ENCODE data around the gene SERPINB13. TPM values are rescaled to one million over a fixed set of nuclear protein-coding genes. Genes with fewer than 3 reads are reported as not detected.

SERPINB13 gene
- polyA plus RNA-seq, 1 donor (not counting 4 experiments of a cell fraction or from before 2014, with no cell fraction given) = 44.6 TPM

DNA sequence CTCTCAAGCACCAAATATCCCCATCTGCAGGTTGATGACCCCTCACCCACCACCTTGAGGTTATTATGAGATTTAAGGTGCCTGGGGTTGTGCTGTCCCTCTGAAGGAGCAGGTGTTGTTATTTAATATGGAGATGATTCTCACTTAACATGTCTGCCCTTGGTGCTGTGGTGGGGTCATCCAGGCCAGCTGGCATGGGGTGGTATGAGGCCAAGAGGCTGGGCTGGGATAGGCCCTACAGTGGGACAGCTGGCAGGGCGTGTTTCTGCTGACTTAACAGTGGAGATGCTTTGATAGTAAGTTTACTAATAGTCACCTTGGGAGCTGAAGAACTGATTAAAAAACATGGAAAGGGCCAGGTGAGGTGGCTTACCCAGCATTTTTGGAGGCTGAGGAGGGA lies 22.6 kb upstream of the SERPINB13 start:
- dilution Hi-C loops (cut with MboI; ENCODE audit: extremely low pct_ligation_motif_present, low sequenced_read_pairs) = no loop called here
- H3K9me3 ChIP-seq (ENCODE audit: control insufficient read depth, low read depth, low read length) = no peaks in the 10 kb centered on the region
- H4K20me1 ChIP-seq (ENCODE audit: control insufficient read depth, extremely low read depth, insufficient read depth, low read length) = no peaks in the 10 kb centered on the region
- no peak overlapping the region for H3K9ac ChIP-seq (ENCODE audit: control insufficient read depth, extremely low read depth, insufficient read depth, low read length)
- no peaks in the 10 kb centered on the region for H3K36me3 ChIP-seq (ENCODE audit: control insufficient read depth in 2 of 2, extremely low read depth in 1 of 2, insufficient read depth in 2 of 2, low read length in 2 of 2)
- H3K27me3 ChIP-seq (ENCODE audit: control insufficient read depth, extremely low read depth, insufficient read depth, low read length) = no peaks in the 10 kb centered on the region
- H2AFZ ChIP-seq (ENCODE audit: control insufficient read depth, low read length) = no peak overlapping the region
- TF ChIP-seq CTCF (optimal IDR thresholded peaks at IDR 0.05 in 1 of 3, IDR thresholded peaks at IDR 0.05 in 1 of 3, conservative IDR thresholded peaks at IDR 0.05 in 1 of 3; ENCODE audit: extremely low read depth in 1 of 3, insufficient read depth in 2 of 3, low read length in 3 of 3) (no peak), EZH2 (IDR thresholded peaks at IDR 0.05; ENCODE audit: low read length) (no peak)
- no peak overlapping the region for H3K4me3 ChIP-seq (ENCODE audit: control insufficient read depth in 2 of 3, extremely low read depth in 1 of 3, insufficient read depth in 2 of 3, low read depth in 1 of 3, low read length in 3 of 3)
- no peaks in the 10 kb centered on the region for H3K9me1 ChIP-seq (ENCODE audit: control insufficient read depth, extremely low read depth, insufficient read depth, low read length)
- H3K4me2 ChIP-seq (ENCODE audit: control insufficient read depth, extremely low read depth, insufficient read depth, low read depth, low read length) = no peak overlapping the region
- no peak overlapping the region for H3K27ac ChIP-seq (ENCODE audit: control insufficient read depth, insufficient read depth, low read length)
- no peak for DNase-seq (ENCODE audit: low read depth, low spot score)
- no peak for FAIRE-seq
- no peaks in the 10 kb centered on the region for H3K4me1 ChIP-seq (ENCODE audit: control insufficient read depth, extremely low read depth, insufficient read depth, low read length)
- no peaks in the 10 kb centered on the region for H3K79me2 ChIP-seq (ENCODE audit: control insufficient read depth, insufficient read depth, low read length)

DNA sequence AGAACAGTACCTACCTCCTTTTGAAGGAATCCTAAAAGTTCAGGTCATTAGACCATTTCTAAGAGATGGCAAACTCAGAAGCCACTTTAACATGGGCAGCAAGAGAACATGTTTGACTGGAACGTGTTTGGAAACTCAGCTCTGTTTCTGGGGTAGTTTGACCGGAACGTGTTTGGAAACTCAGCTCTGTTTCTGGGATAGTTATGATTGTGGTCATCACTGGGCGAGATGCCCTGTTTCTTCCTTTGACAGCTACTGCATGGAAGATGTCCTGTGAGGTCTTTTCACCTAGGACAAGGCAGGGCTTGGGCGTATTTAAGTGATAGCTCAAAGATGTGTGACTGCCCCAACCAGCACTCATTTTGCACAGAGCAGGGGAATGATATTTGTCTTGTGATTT lies 19.9 kb upstream of the SERPINB13 start:
- DNase-seq (ENCODE audit: low read depth, low spot score) (no peak), FAIRE-seq (no peak)
- Histone ChIP-seq H4K20me1 (ENCODE audit: control insufficient read depth, extremely low read depth, insufficient read depth, low read length) (no peaks in the 10 kb centered on the region), H3K4me1 (ENCODE audit: control insufficient read depth, extremely low read depth, insufficient read depth, low read length) (peaks cover 14% of the 10 kb centered on the region), H3K9me3 (ENCODE audit: control insufficient read depth, low read depth, low read length) (no peaks in the 10 kb centered on the region), H3K27me3 (ENCODE audit: control insufficient read depth, extremely low read depth, insufficient read depth, low read length) (no peaks in the 10 kb centered on the region), H2AFZ (ENCODE audit: control insufficient read depth, low read length) (no peak overlapping the region), H3K4me2 (ENCODE audit: control insufficient read depth, extremely low read depth, insufficient read depth, low read depth, low read length) (no peak overlapping the region), H3K9ac (ENCODE audit: control insufficient read depth, extremely low read depth, insufficient read depth, low read length) (no peak overlapping the region), H3K36me3 (ENCODE audit: control insufficient read depth in 2 of 2, extremely low read depth in 1 of 2, insufficient read depth in 2 of 2, low read length in 2 of 2) (no peaks in the 10 kb centered on the region), H3K9me1 (ENCODE audit: control insufficient read depth, extremely low read depth, insufficient read depth, low read length) (no peaks in the 10 kb centered on the region), H3K79me2 (ENCODE audit: control insufficient read depth, insufficient read depth, low read length) (no peaks in the 10 kb centered on the region), H3K4me3 (ENCODE audit: control insufficient read depth in 2 of 3, extremely low read depth in 1 of 3, insufficient read depth in 2 of 3, low read depth in 1 of 3, low read length in 3 of 3) (no peak overlapping the region), H3K27ac (ENCODE audit: control insufficient read depth, insufficient read depth, low read length) (no peak overlapping the region)
- no peak for TF ChIP-seq EZH2 (IDR thresholded peaks at IDR 0.05; ENCODE audit: low read length)
- no peak for TF ChIP-seq CTCF (optimal IDR thresholded peaks at IDR 0.05 in 1 of 3, IDR thresholded peaks at IDR 0.05 in 1 of 3, conservative IDR thresholded peaks at IDR 0.05 in 1 of 3; ENCODE audit: extremely low read depth in 1 of 3, insufficient read depth in 2 of 3, low read length in 3 of 3)
- dilution Hi-C loops (cut with MboI; ENCODE audit: extremely low pct_ligation_motif_present, low sequenced_read_pairs) = no loop called here

Data from keratinocyte (primary cell).